ENCODE results near the gene PRKAR2A.

- TF ChIP-seq FOS (IDR thresholded peaks at IDR 0.05; ENCODE audit: extremely low read depth, insufficient read length) (no peak), SRSF1 (IDR thresholded peaks at IDR 0.05; ENCODE audit: low read depth, low read length) (no peak), CTCF (IDR thresholded peaks at IDR 0.05 in 2 of 3, conservative IDR thresholded peaks at IDR 0.05 in 1 of 3; ENCODE audit: insufficient read depth in 2 of 3, low read depth in 1 of 3, low read length in 3 of 3) (no peak), ZNF780A (CRISPR knock-in tag; IDR thresholded peaks at IDR 0.05) (no peak), ZNF12 (CRISPR knock-in tag; IDR thresholded peaks at IDR 0.05) (no peak), EP300 (IDR thresholded peaks at IDR 0.05; ENCODE audit: low read length) (no peak), PTBP1 (IDR thresholded peaks at IDR 0.05; ENCODE audit: low read depth, low read length) (no peak), MNT (conservative IDR thresholded peaks at IDR 0.05) (no peak), RB1 (IDR thresholded peaks at IDR 0.05; ENCODE audit: low read depth) (no peak), ZBTB40 (IDR thresholded peaks at IDR 0.05) (no peak), ZBTB40 (CRISPR knock-in tag; IDR thresholded peaks at IDR 0.05) (no peak), E2F4 (CRISPR knock-in tag; IDR thresholded peaks at IDR 0.05; ENCODE audit: low read depth) (no peak)
Measured at GRCh38 chr3:48879307-48879993, 31.8 kb upstream of the PRKAR2A start.

Measured in K562 (cell line).